HUDEP-2 (cell line): ENCODE data around the gene DNAAF3.

Source experiments
- DNase-seq, 76 experiments: peaks; one replicate each; lab custom pipeline; 2025; ENCODE audit not compliant: unreplicated experiment in 76 of 76; lab: John Stamatoyannopoulos, UW

The DNAAF3 gene

GRCh38 chr19:55166530-55167268 is at the start of gene DNAAF3:
DNAAF3 (minus strand) TSS chr19:55166613; CDS start chr19:55166413, 200 bp downstream.
- DNase-seq = peak in 75 of 76 experiments; percentile 78 to 100 (median 99)

GRCh38 chr19:55213547-55213946 is 47.1 kb upstream of the DNAAF3 start:
- DNase-seq = no peak

- DNase-seq = peak in 49 of 76 experiments; percentile 14 to 86 (median 46)
These were observed 46.0 kb upstream of the DNAAF3 start for GRCh38 chr19:55212447-55212846.

GRCh38 chr19:55209693-55210472 is 43.5 kb upstream of the DNAAF3 start:
- DNase-seq = no peak

GRCh38 chr19:55208880-55209692 is 42.7 kb upstream of the DNAAF3 start, which contains the start of gene PTPRH:
PTPRH (minus strand) TSS chr19:55209501; CDS start chr19:55209433, 68 bp downstream.
- peak in 23 of 76 experiments; percentile 7 to 100 (median 82) for DNase-seq

GRCh38 chr19:55206664-55207500 is 40.5 kb upstream of the DNAAF3 start:
- peak in 74 of 76 experiments; percentile 38 to 96 (median 87) for DNase-seq

- peak in 24 of 76 experiments; percentile 7 to 41 (median 24) for DNase-seq
These were observed 35.8 kb upstream of the DNAAF3 start for GRCh38 chr19:55202199-55202598.

GRCh38 chr19:55199620-55200204 is 33.3 kb upstream of the DNAAF3 start:
- no peak for DNase-seq

GRCh38 chr19:55198651-55199050 is 32.2 kb upstream of the DNAAF3 start:
- no peak for DNase-seq

- peak in 1 of 76 experiments; percentile 12 for DNase-seq
These were observed 31.1 kb upstream of the DNAAF3 start for GRCh38 chr19:55197528-55197927.

GRCh38 chr19:55196803-55197202 is 30.4 kb upstream of the DNAAF3 start:
- peak in 1 of 76 experiments; percentile 26 for DNase-seq

- DNase-seq = no peak
These were observed 27.1 kb upstream of the DNAAF3 start for GRCh38 chr19:55193481-55193880.

- DNase-seq = no peak
These were observed 23.0 kb upstream of the DNAAF3 start for GRCh38 chr19:55189403-55189835.

GRCh38 chr19:55188625-55189024 is 22.2 kb upstream of the DNAAF3 start:
- DNase-seq = no peak

GRCh38 chr19:55186080-55186479 is 19.7 kb upstream of the DNAAF3 start:
- no peak for DNase-seq

- no peak for DNase-seq
These were observed 15.3 kb upstream of the DNAAF3 start for GRCh38 chr19:55181740-55182139.

- DNase-seq = peak in 51 of 76 experiments; percentile 9 to 75 (median 51)
These were observed 13.4 kb upstream of the DNAAF3 start, which contains the start of gene SYT5 for GRCh38 chr19:55179606-55180484. SYT5 (minus strand) TSS chr19:55180289; CDS start chr19:55179041, 1,248 bp downstream.
